Left ventricle myocardium inferior (tissue), 1 donor: ENCODE results near the gene KRT85. TPM values are rescaled to one million over a fixed set of nuclear protein-coding genes. Genes with fewer than 3 reads are reported as not detected.

Experiments
- DNase-seq: peaks from one replicate; pipeline ENCODE4 v3.0.0-alpha.2; 2020
- H3K27ac ChIP-seq: fragments of 200-600 bp; replicated peaks from 2 replicates; pipeline ENCODE4 v1.8.0; 2021
- H3K27me3 ChIP-seq: fragments of 200-600 bp; 2 replicates; pipeline ENCODE4 v1.8.0; 2021; ENCODE audit warnings: low read depth
- H3K36me3 ChIP-seq: fragments of 200-600 bp; 2 replicates; pipeline ENCODE4 v1.8.0; 2021
- H3K4me1 ChIP-seq: fragments of 200-600 bp; 2 replicates; pipeline ENCODE4 v1.8.0; 2021
- H3K4me3 ChIP-seq: fragments of 200-600 bp; 2 replicates; pipeline ENCODE4 v1.8.0; 2021; ENCODE audit warnings: mild to moderate bottlenecking, moderate library complexity
- H3K9me3 ChIP-seq: fragments of 200-600 bp; replicated peaks from 2 replicates; pipeline ENCODE4 v1.8.0; 2021
- CTCF ChIP-seq: fragments of 200-600 bp; IDR thresholded peaks from 2 replicates; pipeline ENCODE4 v1.8.0; 2021; ENCODE audit warnings: antibody characterized with exemption, mild to moderate bottlenecking, borderline replicate concordance
- intact Hi-C: fragments of 100-400 bp; cut with micrococcal nuclease; formaldehyde crosslinking; loops from one replicate; pipeline ENCODE4 v1.11.0; 2022
- total RNA-seq: library from RNA; stranded (reverse); fragmentation: NEBNext Ultra II Directional; extraction: Animal tissue kit (Norgen Biotek cat#: 25700); gene quantifications from one replicate; pipeline ENCODE4 v1.2.1, GENCODE V29; 2021
- donor health status: DM: no; HTN: yes; CAD: no; lungs with severe emphysema.

KRT85 gene
- total RNA-seq, 1 donor from 2014 or later = not detected

GRCh38 chr12:52370926-52371608, 3.8 kb upstream of the KRT85 start:
- TF ChIP-seq CTCF = no peak

GRCh38 chr12:52369809-52370208, 2.5 kb upstream of the KRT85 start:
- H3K4me1 ChIP-seq = peaks cover 4% of the 10 kb centered on the region
- no peak overlapping the region for H3K27ac ChIP-seq
- no peak for TF ChIP-seq CTCF
- no peaks in the 10 kb centered on the region for H3K9me3 ChIP-seq
- H3K4me3 ChIP-seq = no peak overlapping the region
- H3K36me3 ChIP-seq = no peaks in the 10 kb centered on the region
- intact Hi-C loops = loop anchor here (5.0 to 10.0 kb wide), 2 partner anchors 135 to 502 kb away; no protein-coding TSS in a partner anchor
- H3K27me3 ChIP-seq = peaks cover 55% of the 10 kb centered on the region
- no peak for DNase-seq

More at GRCh38 chr12:52370926-52371608, 3.8 kb upstream of the KRT85 start:
- peak; percentile 44 for DNase-seq
- Histone ChIP-seq H3K27me3 (peaks cover 45% of the 10 kb centered on the region), H3K4me3 (no peak overlapping the region), H3K4me1 (peaks cover 4% of the 10 kb centered on the region), H3K27ac (peak overlapping the region; percentile 44), H3K9me3 (no peaks in the 10 kb centered on the region), H3K36me3 (no peaks in the 10 kb centered on the region)
- intact Hi-C loops = loop anchor here (5.0 to 10.0 kb wide), 2 partner anchors 134 to 501 kb away; no protein-coding TSS in a partner anchor

- Histone ChIP-seq H3K9me3 (no peaks in the 10 kb centered on the region), H3K27ac (no peak overlapping the region), H3K4me3 (no peak overlapping the region), H3K36me3 (no peaks in the 10 kb centered on the region), H3K27me3 (peaks cover 61% of the 10 kb centered on the region), H3K4me1 (peaks cover 4% of the 10 kb centered on the region)
- DNase-seq = no peak
- intact Hi-C loops = no loop called here
- TF ChIP-seq CTCF = no peak
These were observed 1.9 kb upstream of the KRT85 start for GRCh38 chr12:52369211-52369610.

GRCh38 chr12:52368508-52368907, 1.2 kb upstream of the KRT85 start:
- intact Hi-C loops = no loop called here
- Histone ChIP-seq H3K4me3 (no peak overlapping the region), H3K27ac (no peak overlapping the region), H3K36me3 (no peaks in the 10 kb centered on the region), H3K27me3 (peaks cover 68% of the 10 kb centered on the region), H3K9me3 (no peaks in the 10 kb centered on the region), H3K4me1 (peaks cover 4% of the 10 kb centered on the region)
- no peak for DNase-seq
- TF ChIP-seq CTCF = no peak

GRCh38 chr12:52367876-52368275, 595 bp upstream of the KRT85 start:
- no peak for DNase-seq
- no peak overlapping the region for H3K27ac ChIP-seq
- H3K4me1 ChIP-seq = peaks cover 4% of the 10 kb centered on the region
- H3K36me3 ChIP-seq = no peaks in the 10 kb centered on the region
- no peak overlapping the region for H3K4me3 ChIP-seq
- TF ChIP-seq CTCF = no peak
- H3K27me3 ChIP-seq = peaks cover 75% of the 10 kb centered on the region
- intact Hi-C loops = no loop called here
- no peaks in the 10 kb centered on the region for H3K9me3 ChIP-seq
